Keratinocyte (primary cell): ENCODE data around the gene PNPLA7. TPM values are rescaled to one million over a fixed set of nuclear protein-coding genes. Genes with fewer than 3 reads are reported as not detected.
A peak's percentile ranks its signal among the peaks of the same experiment; 100 is the strongest.

ENCODE experiments used
- DNase-seq: peaks from one replicate; pipeline ENCODE4 v3.0.0-alpha.2; 2011; ENCODE audit warnings: low read depth, missing footprints, low spot score
- FAIRE-seq: peaks from 2 replicates; lab custom pipeline; 2011; peaks lifted over from hg19 to GRCh38; lab: Jason Lieb, UNC
- H2AFZ ChIP-seq: 2 replicates; pipeline ENCODE4 v1.6.0; 2012; ENCODE audit warnings: low read length, control low read depth, inconsistent platforms; ENCODE audit not compliant: control insufficient read depth
- H3K27ac ChIP-seq: 2 replicates; pipeline ENCODE4 v1.5.1; 2011; ENCODE audit warnings: low read length; ENCODE audit not compliant: control insufficient read depth, insufficient read depth
- H3K27me3 ChIP-seq: 3 replicates; pipeline ENCODE4 v1.6.0; 2011; ENCODE audit warnings: low read length; ENCODE audit not compliant: control insufficient read depth, insufficient read depth; ENCODE audit errors: extremely low read depth
- H3K36me3 ChIP-seq, 2 experiments: 2 replicates in 1 of 2; 3 replicates in 1 of 2; pipeline ENCODE4 v1.5.1; 2011; ENCODE audit warnings: low read length in 2 of 2, mild to moderate bottlenecking in 1 of 2; ENCODE audit not compliant: control insufficient read depth in 2 of 2, insufficient read depth in 2 of 2; ENCODE audit errors: extremely low read depth in 1 of 2
- H3K4me1 ChIP-seq: 3 replicates; pipeline ENCODE4 v1.5.1; 2011; ENCODE audit warnings: low read length; ENCODE audit not compliant: control insufficient read depth, insufficient read depth; ENCODE audit errors: extremely low read depth
- H3K4me2 ChIP-seq: 3 replicates; pipeline ENCODE4 v1.6.0; 2011; ENCODE audit warnings: low read depth, low read length; ENCODE audit not compliant: control insufficient read depth, insufficient read depth; ENCODE audit errors: extremely low read depth
- H3K4me3 ChIP-seq, 3 experiments: fragments of 200-600 bp in 1 of 3; sonication (generic) in 1 of 3; 2 replicates in 2 of 3; 3 replicates in 1 of 3; pipeline ENCODE4 v1.5.1; 2011 to 2016; ENCODE audit warnings: low read length in 3 of 3, mild to moderate bottlenecking in 3 of 3, control low read depth in 2 of 3, inconsistent platforms in 1 of 3, low read depth in 1 of 3, mixed read lengths in 1 of 3, mixed run types in 1 of 3, moderate library complexity in 1 of 3; ENCODE audit not compliant: control insufficient read depth in 2 of 3, insufficient read depth in 2 of 3; ENCODE audit errors: extremely low read depth in 1 of 3
- H3K79me2 ChIP-seq: 2 replicates; pipeline ENCODE4 v1.6.0; 2012; ENCODE audit warnings: low read length; ENCODE audit not compliant: control insufficient read depth, insufficient read depth
- H3K9ac ChIP-seq: 3 replicates; pipeline ENCODE4 v1.6.0; 2011; ENCODE audit warnings: low read length; ENCODE audit not compliant: control insufficient read depth, insufficient read depth; ENCODE audit errors: extremely low read depth
- H3K9me1 ChIP-seq: 3 replicates; pipeline ENCODE4 v1.6.0; 2011; ENCODE audit warnings: low read length; ENCODE audit not compliant: control insufficient read depth, insufficient read depth; ENCODE audit errors: extremely low read depth
- H3K9me3 ChIP-seq: 2 replicates; pipeline ENCODE4 v1.5.1; 2012; ENCODE audit warnings: low read depth, low read length; ENCODE audit not compliant: control insufficient read depth
- H4K20me1 ChIP-seq: 3 replicates; pipeline ENCODE4 v1.6.0; 2011; ENCODE audit warnings: low read length; ENCODE audit not compliant: control insufficient read depth, insufficient read depth; ENCODE audit errors: extremely low read depth
- CTCF ChIP-seq, 3 experiments: IDR thresholded peaks in 1 of 3; conservative IDR thresholded peaks in 1 of 3; optimal IDR thresholded peaks in 1 of 3; 2 replicates in 2 of 3; 3 replicates in 1 of 3; pipeline versions ENCODE3 to v1.5.1; 2011; ENCODE audit warnings: low read length in 3 of 3, mild to moderate bottlenecking in 3 of 3, moderate library complexity in 2 of 3, control low read depth in 1 of 3, inconsistent platforms in 1 of 3; ENCODE audit not compliant: insufficient read depth in 2 of 3; ENCODE audit errors: extremely low read depth in 1 of 3
- EZH2 ChIP-seq: IDR thresholded peaks from one replicate; pipeline ENCODE4 v1.6.1; 2012; ENCODE audit warnings: inconsistent platforms, mild to moderate bottlenecking, low read length, moderate library complexity
- dilution Hi-C: fragments of 300-500 bp; cut with MboI; formaldehyde crosslinking; loops from one replicate; pipeline ENCODE4 v1.7.0; 2020; ENCODE audit warnings: low sequenced_read_pairs; ENCODE audit not compliant: extremely low pct_ligation_motif_present
- polyA plus RNA-seq, 5 experiments: library from polyadenylated mRNA; depleted of rRNA in 3 of 5; stranded (reverse) in 3 of 5; stranded (forward) in 1 of 5; unstranded in 1 of 5; fragments of >200 nt; gene quantifications; 1 replicate in 1 of 5; 2 replicates in 3 of 5; 3 replicates in 1 of 5; pipeline versions ENCODE4 v1.2.1 to v1.2.3, GENCODE V29; 2011 to 2012; ENCODE audit warnings: missing spikeins in 2 of 5, low read depth in 1 of 5, low replicate concordance in 1 of 5

PNPLA7 gene
- polyA plus RNA-seq, 1 donor (not counting 4 experiments of a cell fraction or from before 2014, with no cell fraction given): 0.34 TPM

- Histone ChIP-seq H3K4me2 (peak overlapping the region; percentile 66), H4K20me1 (no peaks in the 10 kb centered on the region), H3K4me3 (peak overlapping the region; percentile 30 to 52 (median 51)), H2AFZ (peak overlapping the region; percentile 44), H3K36me3 (peaks cover 0 to 14% of the 10 kb centered on the region in 2 experiments), H3K9me1 (no peaks in the 10 kb centered on the region), H3K27ac (peak overlapping the region; percentile 20), H3K79me2 (peaks cover 7% of the 10 kb centered on the region), H3K9me3 (no peaks in the 10 kb centered on the region), H3K4me1 (peaks cover 18% of the 10 kb centered on the region), H3K27me3 (no peaks in the 10 kb centered on the region), H3K9ac (peak overlapping the region; percentile 37)
- dilution Hi-C loops: no loop called here
- FAIRE-seq (no peak), DNase-seq (no peak)
- no peak for TF ChIP-seq EZH2
- no peak for TF ChIP-seq CTCF (optimal IDR thresholded peaks at IDR 0.05 in 1 of 3, IDR thresholded peaks at IDR 0.05 in 1 of 3, conservative IDR thresholded peaks at IDR 0.05 in 1 of 3; ENCODE audit: extremely low read depth in 1 of 3, insufficient read depth in 2 of 3, low read length in 3 of 3)
These were observed 95.4 kb downstream of the PNPLA7 start for GRCh38 chr9:137454597-137455358.

- Histone ChIP-seq H3K9me1 (no peaks in the 10 kb centered on the region), H3K27ac (peak overlapping the region; percentile 20), H3K79me2 (peaks cover 7% of the 10 kb centered on the region), H3K27me3 (no peaks in the 10 kb centered on the region), H3K4me2 (peak overlapping the region; percentile 66), H4K20me1 (no peaks in the 10 kb centered on the region), H2AFZ (peak overlapping the region; percentile 44), H3K9me3 (no peaks in the 10 kb centered on the region), H3K4me3 (peak overlapping the region; percentile 30 to 52 (median 51)), H3K9ac (peak overlapping the region; percentile 37), H3K4me1 (peaks cover 14% of the 10 kb centered on the region), H3K36me3 (peaks cover 5 to 18% of the 10 kb centered on the region in 2 experiments)
- FAIRE-seq: no peak
- TF ChIP-seq CTCF (optimal IDR thresholded peaks at IDR 0.05 in 1 of 3, IDR thresholded peaks at IDR 0.05 in 1 of 3, conservative IDR thresholded peaks at IDR 0.05 in 1 of 3; ENCODE audit: extremely low read depth in 1 of 3, insufficient read depth in 2 of 3, low read length in 3 of 3) (no peak), EZH2 (no peak)
- dilution Hi-C loops: no loop called here
- DNase-seq: no peak
These were observed 96.0 kb downstream of the PNPLA7 start for GRCh38 chr9:137454145-137454596.
